Heart left ventricle (tissue), 13 donors: Measurements from ENCODE around the gene PILRB.
"Not testable (repeated sequence)": the region's sequence is repeated elsewhere in the genome, so short reads cannot be mapped to it uniquely, and the experiment has no call there.

ENCODE experiments used
- CTCF ChIP-seq, 12 donors: fragments of 200-600 bp; sonication (generic) in 4 of 12; IDR thresholded peaks; one replicate each; pipeline versions ENCODE4 v1.5.0 to v1.8.0; 2018 to 2022; ENCODE audit warnings: antibody characterized with exemption in 12 of 12, mild to moderate bottlenecking in 5 of 12
- POLR2A ChIP-seq, 2 donors: fragments of 450-650 bp; IDR thresholded peaks; one replicate each; pipeline ENCODE4 v1.6.1; 2017; ENCODE audit warnings: antibody characterized with exemption in 2 of 2, mild to moderate bottlenecking in 2 of 2, moderate library complexity in 2 of 2
- donor health status: ischemic (EF 13 %, LVEDD 7.1; RV severe dilation, severe dysfunction).
- donor health status: DM: no; HTN: yes; CAD: no.
- donor health status: DM: no; HTN: no; CAD: no.
- donor health status: ischemic (EF 25% LVEDD 6.9; RV normal size, moderate dysfunction).
- donor health status: ischemic (EF 25% LVEDD 5.7; RV mildly dilated, moderate dysfunction).
- donor health status: ischemic (EF 35%, LVEDD 5.7; RV mildly dilated, moderate dysfunction).
- donor health status: nonischemic (EF 11% LVEDD 7.7; RV severe dilation, severe dysfunction).
- donor health status: DM: yes; HTN: yes; CAD: no.
- donor health status: PGD.
- donor health status: ischemic (EF 29% LVEDD 5.4; RV normal size, mild dysfunction).
- donor health status: nonischemic (EF 23%, LVEDD 6.1; RV moderate dilation, normal function).

- peak in 3 of 12 donors; percentile 14 to 31 (median 29) for TF ChIP-seq CTCF (IDR thresholded peaks at IDR 0.05)
- TF ChIP-seq POLR2A (IDR thresholded peaks at IDR 0.05) = not testable (repeated sequence)
Measured at GRCh38 chr7:100344124-100344559, 13.8 kb upstream of the PILRB start.
